Measurements from ENCODE around the gene CEP120. TPM values are rescaled to one million over a fixed set of nuclear protein-coding genes. Genes with fewer than 3 reads are reported as not detected.

The CEP120 gene
- total and polyA plus RNA-seq, 2 experiments from 2014 or later: 4.9 to 16.3 TPM

GRCh38 chr5:123454259-123454911 is 31.2 kb upstream of the CEP120 start (continued):
- TF ChIP-seq ZNF462 (CRISPR knock-in tag; IDR thresholded peaks at IDR 0.05) (no peak), ETS1 (IDR thresholded peaks at IDR 0.05) (no peak), CREB1 (CRISPR knock-in tag; IDR thresholded peaks at IDR 0.05; ENCODE audit: low read depth) (no peak), JUNB (IDR thresholded peaks at IDR 0.05; ENCODE audit: unreplicated experiment) (no peak)

GRCh38 chr5:123452401-123452800 is 29.2 kb upstream of the CEP120 start:
- Mint-ChIP-seq H3K27me3 (ENCODE audit: insufficient read depth, low read depth, poor library complexity) (no peaks in the 10 kb centered on the region), H3K4me1 (peaks cover 15% of the 10 kb centered on the region), H3K27ac (no peak overlapping the region), H3K36me3 (ENCODE audit: low read depth) (no peaks in the 10 kb centered on the region), H3K9me3 (no peaks in the 10 kb centered on the region), H3K4me3 (no peak overlapping the region)
- H3K27ac ChIP-seq (ENCODE audit: low read depth): no peak overlapping the region
- 0 out of 2 replicates have a peak overlapping the region, but pooled peaks have one; percentile 22 for H3K4me2 ChIP-seq
- H3K4me1 ChIP-seq (ENCODE audit: insufficient read depth): peaks cover 6% of the 10 kb centered on the region; the same call in 1 of the 2 replicates
- no peak for DNase-seq (ENCODE audit: low spot score)
- H3F3A ChIP-seq (replicated peaks; ENCODE audit: low read depth): no peaks in the 10 kb centered on the region
- no peaks in the 10 kb centered on the region for H3K36me3 ChIP-seq (ENCODE audit: insufficient read depth)
- H3K79me2 ChIP-seq (replicated peaks; ENCODE audit: insufficient read depth): no peaks in the 10 kb centered on the region
- H3K4me3 ChIP-seq: no peak overlapping the region
- no peak overlapping the region for H2AFZ ChIP-seq
- no peaks in the 10 kb centered on the region for H3K27me3 ChIP-seq (ENCODE audit: insufficient read depth)
- ATAC-seq: no peak
- H3K9me2 ChIP-seq (ENCODE audit: insufficient read depth): no peaks in the 10 kb centered on the region
- no peaks in the 10 kb centered on the region for H4K20me1 ChIP-seq (replicated peaks; ENCODE audit: insufficient read depth)
- TF ChIP-seq CREB1 (CRISPR knock-in tag; IDR thresholded peaks at IDR 0.05; ENCODE audit: low read depth) (no peak), REST (IDR thresholded peaks at IDR 0.05; ENCODE audit: unreplicated experiment) (no peak), CTCF (conservative IDR thresholded peaks at IDR 0.05; ENCODE audit: low read depth in 2 of 2) (no peak), POLR2AphosphoS5 (IDR thresholded peaks at IDR 0.05; ENCODE audit: low read depth) (no peak), EZH2 (IDR thresholded peaks at IDR 0.05; ENCODE audit: low read depth, unreplicated experiment) (no peak), STAT1 (IDR thresholded peaks at IDR 0.05; ENCODE audit: unreplicated experiment) (no peak), EZH2phosphoT487 (IDR thresholded peaks at IDR 0.05; ENCODE audit: unreplicated experiment) (no peak), JUNB (IDR thresholded peaks at IDR 0.05; ENCODE audit: unreplicated experiment) (no peak), ZNF114 (CRISPR knock-in tag; IDR thresholded peaks at IDR 0.05) (no peak)

All from GM23338 (cell line).